GM21390 (cell line): ENCODE measurements around the gene PRODH2.
A peak's percentile ranks its signal among the peaks of the same experiment; 100 is the strongest.

ENCODE experiments used
- ATAC-seq: cut with Tn5 transposase; IDR thresholded peaks from one replicate; pipeline ENCODE4 v1.9.1; 2021; ENCODE audit not compliant: unreplicated experiment

Gene PRODH2

GRCh38 chr19:35759697-35760096 is 52.9 kb downstream of the PRODH2 start:
- ATAC-seq, result no peak

GRCh38 chr19:35757749-35758608 is 54.7 kb downstream of the PRODH2 start, which contains the start of gene PROSER3:
PROSER3 (plus strand) TSS chr19:35758176; CDS start chr19:35758216, 40 bp downstream.
- peak; percentile 93 for ATAC-seq

- ATAC-seq, result no peak
These were observed 55.4 kb downstream of the PRODH2 start for GRCh38 chr19:35757231-35757748.

- no peak for ATAC-seq
These were observed 56.0 kb downstream of the PRODH2 start, which contains the start of gene HSPB6 for GRCh38 chr19:35756377-35757230. HSPB6 (minus strand) TSS chr19:35757029; CDS start chr19:35757008, 21 bp downstream.

GRCh38 chr19:35755550-35756376 is 56.9 kb downstream of the PRODH2 start:
- no peak for ATAC-seq

- no peak for ATAC-seq
These were observed 57.5 kb downstream of the PRODH2 start for GRCh38 chr19:35755131-35755549.

- no peak for ATAC-seq
These were observed 58.1 kb downstream of the PRODH2 start for GRCh38 chr19:35754370-35755130.

- no peak for ATAC-seq
These were observed 58.8 kb downstream of the PRODH2 start for GRCh38 chr19:35753634-35754369.

GRCh38 chr19:35752746-35753350 is 59.8 kb downstream of the PRODH2 start:
- no peak for ATAC-seq

GRCh38 chr19:35751839-35752745 is 60.6 kb downstream of the PRODH2 start:
- ATAC-seq, result no peak

- no peak for ATAC-seq
These were observed 62.5 kb downstream of the PRODH2 start for GRCh38 chr19:35750167-35750566.
